LNCaP clone FGC (cell line): ENCODE results near the gene RPS6KA6.
"Not testable (repeated sequence)": the region's sequence is repeated elsewhere in the genome, so short reads cannot be mapped to it uniquely, and the experiment has no call there.

Experiments
- DNase-seq: peaks from one replicate; pipeline ENCODE4 v3.0.0-alpha.2; 2011; ENCODE audit warnings: low read depth
- H3K4me3 ChIP-seq: 2 replicates; pipeline ENCODE4 v1.5.1; 2011; ENCODE audit warnings: mild to moderate bottlenecking, low read depth, low read length, control low read depth
- CTCF ChIP-seq: IDR thresholded peaks from 2 replicates; pipeline ENCODE4 v1.5.1; 2012; ENCODE audit warnings: mild to moderate bottlenecking; ENCODE audit not compliant: control insufficient read depth, insufficient read depth; ENCODE audit errors: extremely low read depth

Gene RPS6KA6

GRCh38 chrX:84118315-84118714 is 69.7 kb downstream of the RPS6KA6 start:
- no peak overlapping the region for H3K4me3 ChIP-seq
- no peak for DNase-seq
- no peak for TF ChIP-seq CTCF

- no peak for TF ChIP-seq CTCF
- no peak for DNase-seq
- H3K4me3 ChIP-seq, result no peak overlapping the region
Observed at GRCh38 chrX:84108584-84108983, 79.4 kb downstream of the RPS6KA6 start.

- H3K4me3 ChIP-seq, result no peak overlapping the region
- no peak for DNase-seq
- TF ChIP-seq CTCF, result no peak
Observed at GRCh38 chrX:84099120-84099519, 88.9 kb downstream of the RPS6KA6 start.

- H3K4me3 ChIP-seq, DNase-seq: not testable (repeated sequence)
Observed at GRCh38 chrX:84079479-84080197, 108.4 kb downstream of the RPS6KA6 start.

- no peak overlapping the region for H3K4me3 ChIP-seq
- no peak for DNase-seq
- TF ChIP-seq CTCF, result no peak
Observed at GRCh38 chrX:84078991-84079390, 109.0 kb downstream of the RPS6KA6 start.

- DNase-seq, result peak; percentile 70
- H3K4me3 ChIP-seq, result no peak overlapping the region
- no peak for TF ChIP-seq CTCF
Observed at GRCh38 chrX:84064814-84065213, 123.2 kb downstream of the RPS6KA6 start.

GRCh38 chrX:84064164-84064563 is 123.8 kb downstream of the RPS6KA6 start:
- no peak for DNase-seq
- no peak for TF ChIP-seq CTCF

GRCh38 chrX:84047339-84047738 is 140.7 kb downstream of the RPS6KA6 start:
- DNase-seq, result no peak
- H3K4me3 ChIP-seq, result no peak overlapping the region
- TF ChIP-seq CTCF, result no peak

More at GRCh38 chrX:84064164-84064563, 123.8 kb downstream of the RPS6KA6 start:
- no peak overlapping the region for H3K4me3 ChIP-seq
